GM19452 (cell line): ENCODE results near the gene GTF3C1.

ENCODE experiments used
- ATAC-seq: cut with Tn5 transposase; IDR thresholded peaks from one replicate; pipeline ENCODE4 v1.9.1; 2021; ENCODE audit not compliant: unreplicated experiment

GTF3C1 gene

DNA sequence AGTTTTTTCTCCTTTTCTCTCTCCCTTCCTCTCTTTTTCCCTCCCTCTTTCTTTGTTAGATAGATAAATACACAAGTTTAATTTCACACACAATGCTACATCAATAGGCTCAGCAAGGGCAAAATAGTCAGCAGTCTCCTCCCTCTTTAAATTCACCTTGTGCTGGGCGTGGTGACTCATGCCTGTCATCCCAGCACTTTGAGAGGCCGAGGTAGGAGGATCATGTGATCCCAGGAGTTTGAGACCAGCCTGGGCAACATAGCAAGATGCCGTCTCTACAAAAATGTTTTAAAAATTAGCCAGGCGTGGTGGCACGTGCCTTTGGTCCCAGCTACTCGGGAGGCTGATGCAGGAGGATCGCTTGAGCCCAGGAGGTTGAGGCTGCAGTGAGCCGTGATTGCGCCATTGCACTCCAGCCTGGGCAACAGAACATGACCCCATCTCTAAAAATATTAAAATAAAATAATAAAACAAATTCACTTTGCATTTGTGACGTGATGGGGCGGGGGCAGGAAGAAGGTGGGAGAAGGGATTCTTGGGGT is 120.3 kb downstream of the GTF3C1 start:
- ATAC-seq = no peak

GRCh38 chr16:27428026-27428785 is 121.5 kb downstream of the GTF3C1 start:
- ATAC-seq = no peak

DNA sequence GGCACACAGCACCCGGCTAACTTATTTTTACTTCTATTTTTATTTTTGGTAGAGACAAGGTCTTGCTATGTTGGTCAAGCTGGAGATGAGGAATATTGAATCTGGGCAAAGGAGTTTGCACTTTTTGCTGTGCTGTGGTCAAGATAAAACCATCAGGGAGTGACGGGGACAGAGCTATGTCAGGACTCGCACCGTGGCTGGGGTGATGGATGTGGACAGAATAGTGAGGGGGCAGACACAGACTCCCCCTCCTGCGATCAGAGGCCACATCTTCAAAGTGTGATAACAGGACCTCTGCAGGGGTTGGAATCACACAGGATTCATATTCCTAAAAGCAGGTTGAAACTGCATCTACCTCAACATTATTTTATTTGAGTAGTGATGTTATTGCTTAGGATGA is 122.2 kb downstream of the GTF3C1 start:
- ATAC-seq = no peak

GRCh38 chr16:27426423-27427408 is 123.0 kb downstream of the GTF3C1 start:
- ATAC-seq = peak; percentile 86

GRCh38 chr16:27425961-27426360 is 123.8 kb downstream of the GTF3C1 start:
- ATAC-seq = no peak

GRCh38 chr16:27424772-27425498 is 124.8 kb downstream of the GTF3C1 start:
- no peak for ATAC-seq

GRCh38 chr16:27421961-27422740 is 127.6 kb downstream of the GTF3C1 start:
- ATAC-seq = no peak

DNA sequence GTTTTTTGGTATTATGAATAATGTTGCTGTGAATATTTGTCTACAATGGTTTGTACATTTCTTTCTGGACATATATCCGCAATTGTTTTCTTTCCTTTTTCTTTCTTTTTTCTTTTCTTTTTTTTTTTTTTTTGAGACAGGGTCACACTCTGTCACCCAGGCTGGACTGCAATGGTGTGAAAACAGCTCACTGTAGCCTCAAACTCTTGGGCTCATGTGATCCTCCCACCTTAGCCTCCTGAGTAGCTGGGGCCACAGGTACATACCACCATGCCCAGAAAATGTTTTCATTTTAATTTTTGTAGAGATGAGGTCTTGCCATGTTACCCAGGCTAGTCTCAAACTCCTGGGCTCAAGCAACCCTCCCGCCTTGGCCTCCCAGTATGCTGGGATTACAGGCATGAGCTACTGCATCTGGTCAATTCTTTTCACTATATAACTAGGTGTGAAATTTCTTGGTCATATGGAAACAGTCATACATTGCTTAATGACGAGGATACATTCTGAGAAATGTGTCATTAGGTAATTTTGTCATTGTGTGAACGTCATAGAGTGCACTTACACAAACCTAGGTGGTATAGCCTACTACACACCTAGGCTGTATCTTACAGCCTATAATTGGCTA is 132.6 kb downstream of the GTF3C1 start:
- no peak for ATAC-seq

DNA sequence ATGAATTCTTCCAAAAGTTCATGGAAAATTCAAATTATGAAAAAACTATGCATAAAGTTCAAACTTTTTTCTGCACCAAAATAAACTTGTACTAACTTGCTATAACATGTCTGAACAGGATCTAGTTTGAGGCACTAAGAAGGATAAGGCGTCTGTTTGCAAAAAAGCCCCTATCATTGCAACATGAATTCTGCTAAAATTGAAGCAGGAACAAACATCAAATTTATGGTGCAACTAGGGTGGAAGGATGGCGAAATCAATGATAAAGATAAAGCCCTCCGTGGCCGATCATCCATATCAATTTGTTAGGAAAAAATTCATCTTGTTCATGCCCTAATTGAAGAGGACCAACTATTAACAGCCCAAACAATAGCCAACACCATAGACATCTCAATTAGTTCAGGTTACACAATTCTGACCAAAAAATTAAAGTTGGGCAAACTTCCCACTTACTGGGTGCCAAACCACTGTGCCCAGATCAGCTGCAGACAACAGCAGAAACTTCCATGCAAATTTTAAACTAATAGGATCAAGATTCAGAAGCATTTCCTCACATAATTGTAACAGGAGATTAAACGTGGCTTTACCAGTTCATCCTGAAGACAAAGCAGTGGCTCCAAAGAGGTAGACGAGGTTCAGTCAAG is 134.8 kb downstream of the GTF3C1 start:
- ATAC-seq = no peak

DNA sequence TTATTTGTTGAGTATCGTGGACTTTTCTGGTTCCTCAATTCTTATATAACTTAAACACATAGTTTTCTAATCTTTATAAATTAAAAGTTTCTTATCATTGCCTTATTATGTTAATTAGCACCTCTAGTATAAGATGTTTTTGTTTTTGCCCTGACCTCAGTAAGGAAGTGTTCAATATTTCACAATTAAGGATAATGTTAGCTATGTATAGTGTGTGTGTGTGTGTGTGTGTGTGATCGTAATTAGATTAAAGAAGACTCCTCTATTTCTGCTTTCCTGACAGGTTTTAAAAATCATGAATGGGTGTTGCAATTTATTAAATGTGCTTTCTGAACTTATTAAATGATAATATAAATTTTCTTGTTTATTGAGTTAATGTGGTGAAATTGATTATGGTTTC is 135.8 kb downstream of the GTF3C1 start:
- ATAC-seq = no peak

DNA sequence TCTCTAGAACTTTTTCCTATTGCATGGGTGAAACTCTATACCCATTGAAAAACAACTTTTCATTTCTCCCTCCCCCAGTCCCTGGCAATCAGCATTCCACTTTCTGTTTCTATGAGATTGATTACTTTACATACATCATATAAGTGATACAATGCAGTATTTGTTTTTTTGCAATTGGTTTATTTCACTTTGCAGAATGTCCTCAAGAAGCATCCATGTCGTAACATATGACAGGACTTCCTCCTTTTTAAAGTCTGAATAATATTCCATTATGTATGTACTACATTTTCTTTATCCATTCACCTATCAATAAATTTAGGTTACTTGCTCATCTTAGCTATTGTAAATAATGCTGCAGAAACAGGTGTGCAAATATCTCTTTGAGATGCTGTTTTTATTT is 139.0 kb downstream of the GTF3C1 start:
- no peak for ATAC-seq
